Stimulated activated CD4-positive, alpha-beta T cell treated with anti-CD3 and anti-CD28 coated beads, Interleukin-1b, Interleukin-23, amount 100 ng/mL, for 1 hour (primary cell): ENCODE data around the gene PCDH9.

Source experiments
- DNase-seq, 2 donors: peaks; one replicate each; pipeline ENCODE4 v3.0.0-alpha.2; 2020; ENCODE audit warnings: low read depth in 2 of 2

Gene PCDH9

GRCh38 chr13:67161176-67161575, 69.0 kb downstream of the PCDH9 start:
- DNase-seq = no peak

GRCh38 chr13:67158903-67159302, 71.2 kb downstream of the PCDH9 start:
- no peak for DNase-seq

GRCh38 chr13:67156723-67157060, 73.4 kb downstream of the PCDH9 start:
- no peak for DNase-seq

DNA sequence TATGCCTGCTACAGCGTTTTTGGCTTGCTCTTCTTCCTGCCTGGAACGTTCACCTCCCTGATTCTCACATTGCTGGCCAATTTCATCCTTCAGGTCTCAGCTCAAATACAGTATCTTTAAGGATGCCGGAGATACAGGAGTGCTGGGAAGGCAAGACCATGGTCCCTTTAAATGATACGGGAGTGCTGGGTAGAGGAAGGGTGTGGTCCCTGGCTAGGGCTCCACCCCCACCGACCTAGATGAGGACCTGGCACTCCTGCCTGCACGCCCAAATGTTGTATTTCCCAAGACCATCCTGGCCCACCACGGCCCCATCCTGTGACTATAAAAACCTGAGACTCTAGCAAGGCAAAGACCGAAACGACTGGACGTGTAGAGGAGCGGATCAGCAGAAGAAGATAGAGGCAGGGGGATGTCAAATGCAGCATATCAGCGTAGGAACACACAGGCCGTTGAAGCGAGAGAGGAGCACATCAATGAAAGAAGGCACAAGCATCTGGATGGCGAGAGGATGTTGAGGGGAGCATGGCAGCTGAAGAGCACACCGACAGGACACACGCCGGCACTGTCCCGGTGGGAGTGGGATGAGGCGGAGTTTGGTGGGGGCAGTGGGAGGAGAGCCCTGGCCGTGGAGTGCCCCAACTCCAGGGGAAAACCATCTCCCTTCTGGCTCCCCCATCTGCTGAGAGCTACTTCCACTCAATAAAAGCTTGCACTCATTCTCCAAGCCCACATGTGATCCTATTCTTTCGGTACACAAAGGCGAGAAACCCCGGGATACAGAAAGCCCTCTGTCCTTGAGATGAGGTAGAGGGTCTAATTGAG, 74.0 kb downstream of the PCDH9 start:
- DNase-seq = no peak

DNA sequence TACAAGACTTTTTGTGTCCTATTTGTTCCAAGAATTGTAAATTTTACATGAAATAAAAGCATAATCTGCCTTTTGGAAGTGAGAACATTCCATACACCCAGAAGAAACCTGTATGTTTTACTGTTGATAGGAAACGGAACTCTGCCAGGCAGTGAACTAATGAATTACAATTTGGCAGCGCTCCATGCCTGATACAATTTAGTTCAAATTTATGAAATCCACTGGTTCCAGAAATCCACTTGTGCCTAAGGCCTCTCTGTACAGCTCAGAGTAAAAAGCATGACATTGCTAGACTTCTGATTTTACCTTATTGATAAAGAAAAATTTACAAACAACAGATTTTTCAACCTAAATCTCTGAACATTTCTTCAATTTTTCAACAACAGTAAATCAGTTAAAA, 78.1 kb downstream of the PCDH9 start:
- no peak for DNase-seq

DNA sequence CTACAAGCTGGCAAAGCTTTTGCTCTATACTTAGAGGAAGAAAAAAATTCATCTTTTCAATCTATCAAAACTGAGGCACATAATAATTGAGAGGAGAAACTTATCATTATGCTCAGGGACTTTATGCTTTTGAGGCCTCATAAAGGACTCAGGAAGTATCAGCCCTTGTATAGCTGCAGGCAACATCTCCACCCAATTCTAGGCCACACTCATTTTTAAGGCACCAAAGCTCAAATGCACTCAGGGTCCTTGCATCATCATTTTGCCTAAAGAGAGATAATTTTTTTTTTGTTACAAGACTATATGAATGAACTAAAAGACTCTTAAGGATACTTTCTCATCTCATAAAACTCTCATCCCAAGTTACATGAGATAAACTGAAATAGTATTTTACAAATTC, 78.5 kb downstream of the PCDH9 start:
- DNase-seq = no peak

DNA sequence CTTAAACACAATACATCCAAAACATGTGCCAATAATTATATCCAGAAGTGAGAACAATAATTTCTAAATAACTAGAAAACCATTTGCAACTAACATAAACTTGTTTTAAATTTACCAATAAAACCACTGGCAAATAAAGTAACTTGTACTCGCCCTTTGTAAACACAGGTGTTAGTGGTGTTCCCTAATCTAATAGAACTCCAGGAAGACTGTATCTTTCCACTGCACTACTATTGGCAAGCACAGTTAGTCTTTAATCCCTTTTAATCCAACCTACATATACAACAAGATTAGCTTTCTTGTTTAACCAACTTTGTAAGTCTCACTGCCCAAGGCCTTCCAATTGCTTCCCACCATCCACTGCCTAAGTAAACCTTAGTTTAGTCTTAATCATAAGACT, 79.5 kb downstream of the PCDH9 start:
- no peak for DNase-seq

DNA sequence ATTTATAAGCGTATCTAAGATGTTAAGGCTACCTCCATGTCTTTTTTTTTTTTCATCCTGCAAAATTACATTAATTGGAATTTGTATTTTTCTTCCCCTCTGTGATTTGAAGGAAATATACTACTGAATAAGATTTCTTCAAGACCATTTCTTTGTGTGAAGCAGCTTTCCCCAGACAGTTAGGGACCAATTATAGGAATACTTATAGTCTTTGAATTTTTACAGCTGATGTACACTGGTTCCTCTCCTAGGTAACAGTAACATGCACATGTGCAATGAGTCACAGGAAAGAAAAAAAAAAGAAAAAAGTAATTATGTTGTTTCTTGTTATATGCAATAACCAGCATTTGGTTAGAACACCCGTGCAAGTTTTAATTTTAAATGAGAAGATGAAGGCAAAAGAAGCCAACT, 82.0 kb downstream of the PCDH9 start:
- DNase-seq = no peak

DNA sequence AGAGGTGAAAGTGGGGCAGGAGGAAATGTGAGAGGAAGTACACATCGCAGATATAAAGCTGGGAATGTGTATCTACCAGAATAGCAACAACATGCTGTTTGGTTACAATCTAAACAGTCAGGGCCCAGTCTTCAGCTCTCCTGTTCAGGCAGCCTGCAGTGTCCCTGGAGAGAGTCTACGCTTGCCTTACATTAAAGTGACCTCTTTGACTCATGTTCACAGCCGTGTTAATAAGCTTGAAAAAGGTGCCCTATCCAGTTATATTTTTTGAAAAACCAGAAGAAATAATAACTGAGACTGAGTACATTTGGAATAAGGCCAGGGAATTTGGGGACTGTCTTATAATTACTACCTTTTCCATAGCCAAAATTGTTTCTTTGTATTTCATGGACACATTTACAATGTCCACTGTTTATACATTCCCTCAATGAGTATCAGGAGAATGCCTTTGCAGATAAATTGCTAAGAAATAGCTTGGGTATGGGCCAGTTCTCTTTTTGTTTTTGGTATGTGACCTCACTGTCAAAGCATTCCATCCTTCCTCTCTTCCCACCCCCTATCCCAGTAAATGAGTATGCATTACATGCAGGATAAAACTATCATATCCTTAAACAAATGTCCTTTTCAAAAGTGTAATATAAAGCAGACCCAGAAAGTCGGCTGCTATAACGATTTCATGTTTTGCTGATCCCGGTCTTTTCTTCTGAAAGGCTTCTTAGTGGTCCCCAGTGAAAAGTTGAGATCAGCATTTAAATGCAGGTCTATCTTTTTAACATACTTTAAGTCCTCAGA, 82.6 kb downstream of the PCDH9 start:
- DNase-seq = no peak

DNA sequence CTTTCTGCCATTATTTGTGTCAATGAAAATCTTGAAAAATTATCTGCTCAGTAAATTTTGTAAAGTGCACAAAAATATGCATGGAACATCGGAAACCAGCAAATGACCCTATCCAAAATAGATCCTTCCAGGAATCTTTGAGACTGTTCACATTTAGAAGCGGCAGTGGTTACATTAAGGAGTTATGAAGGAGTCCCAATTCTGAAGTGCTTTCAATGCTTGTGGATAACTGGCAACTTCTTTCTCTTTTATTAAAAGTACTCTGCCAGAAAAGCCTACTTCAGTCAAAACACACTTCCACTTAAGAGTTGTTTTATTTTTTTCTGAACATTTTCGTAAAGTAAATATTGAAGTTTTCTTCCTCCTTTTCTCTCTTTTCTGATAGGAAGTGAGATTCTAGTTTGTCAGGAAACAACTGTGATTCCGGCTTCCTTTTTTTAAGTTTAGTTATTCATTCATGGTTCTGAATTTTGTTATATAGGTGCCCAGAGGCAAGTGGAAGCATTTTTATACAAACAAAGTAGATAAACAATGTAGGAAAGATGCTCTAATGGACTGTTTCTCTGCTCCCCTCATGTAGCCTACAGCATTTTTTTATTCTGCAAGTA, 83.5 kb downstream of the PCDH9 start:
- DNase-seq = no peak

- no peak for DNase-seq
Measured at GRCh38 chr13:67145950-67146349, 84.2 kb downstream of the PCDH9 start.

DNA sequence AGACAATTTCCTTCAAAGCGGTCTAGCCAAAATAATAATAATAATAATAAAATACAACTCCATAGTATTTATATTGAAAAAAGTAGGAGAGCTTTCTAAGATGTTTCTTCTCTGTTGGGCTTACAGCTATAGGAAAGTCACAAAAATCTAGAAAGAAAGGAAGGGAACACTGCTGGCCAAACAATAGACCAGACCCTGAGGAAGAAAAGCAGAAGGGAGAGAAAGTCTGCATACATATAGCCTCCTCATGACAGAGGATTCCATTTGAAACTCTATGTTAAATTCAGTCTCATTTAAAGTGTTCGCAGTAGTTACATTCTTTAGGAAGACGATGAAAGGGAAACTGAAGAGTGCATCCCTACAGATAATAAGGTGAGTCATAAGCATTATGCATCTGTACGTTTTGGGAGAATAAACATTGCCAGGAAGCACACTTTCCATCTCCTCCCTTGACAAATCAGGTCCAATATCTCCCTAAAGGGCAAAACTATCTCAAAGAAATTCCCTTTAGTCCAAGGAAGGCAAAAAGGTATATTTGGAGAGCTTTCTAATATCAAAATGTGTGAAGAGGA, 86.5 kb downstream of the PCDH9 start:
- DNase-seq = no peak

DNA sequence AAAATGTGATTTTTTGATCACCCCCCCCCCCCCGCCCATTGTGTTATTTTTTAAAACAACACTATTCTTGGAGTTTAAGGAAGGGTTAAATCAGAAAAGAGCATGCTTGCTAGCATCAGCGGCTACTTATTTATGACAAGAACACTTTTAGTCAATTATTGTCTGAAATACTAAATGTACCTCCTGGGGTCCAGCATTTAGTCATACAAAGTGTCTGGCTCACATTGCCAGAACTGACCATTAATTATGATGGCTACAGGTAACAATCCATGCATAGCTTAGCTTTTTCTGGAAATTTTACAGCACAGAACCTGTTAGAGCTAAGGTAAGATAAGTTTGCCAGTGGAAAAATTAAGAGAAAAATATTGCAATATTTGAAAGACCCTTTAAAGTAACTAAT, 90.1 kb downstream of the PCDH9 start:
- no peak for DNase-seq

DNA sequence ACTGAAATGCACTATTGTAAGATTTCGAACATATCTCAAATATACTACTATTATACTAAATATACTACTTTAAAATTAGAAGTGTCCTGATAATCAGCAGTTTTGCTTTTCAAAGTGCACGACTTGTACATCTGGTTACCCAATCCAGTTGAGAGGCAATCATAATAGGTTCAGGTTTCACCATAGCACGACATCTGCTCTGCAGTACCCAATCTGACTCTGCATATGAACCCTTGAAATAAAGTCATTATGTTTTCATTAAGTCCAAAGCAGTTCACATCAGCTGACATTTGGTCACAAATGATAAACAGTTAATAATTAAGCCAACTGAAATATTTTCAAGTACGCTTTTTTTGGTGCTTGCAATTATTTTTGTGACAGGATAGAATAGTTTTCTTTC, 90.6 kb downstream of the PCDH9 start:
- DNase-seq = no peak

DNA sequence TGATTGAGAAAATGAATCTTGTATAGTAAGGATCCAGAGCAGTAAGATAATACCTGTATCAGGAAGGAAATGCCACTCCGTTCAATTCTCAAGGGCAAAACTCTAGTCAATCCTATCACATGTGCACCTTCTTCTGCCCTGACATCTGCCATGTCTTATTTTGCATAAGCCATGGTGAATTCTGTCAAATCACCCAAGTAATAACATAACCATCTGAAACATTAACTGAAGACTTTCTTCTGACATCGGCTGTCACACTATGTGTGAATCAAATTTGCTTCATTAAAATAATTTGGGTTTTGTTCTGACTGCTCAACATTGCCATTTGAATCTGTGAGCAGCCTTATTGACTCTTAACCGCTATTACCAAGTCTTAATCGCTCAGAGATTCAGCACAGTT, 91.2 kb downstream of the PCDH9 start:
- no peak for DNase-seq

DNA sequence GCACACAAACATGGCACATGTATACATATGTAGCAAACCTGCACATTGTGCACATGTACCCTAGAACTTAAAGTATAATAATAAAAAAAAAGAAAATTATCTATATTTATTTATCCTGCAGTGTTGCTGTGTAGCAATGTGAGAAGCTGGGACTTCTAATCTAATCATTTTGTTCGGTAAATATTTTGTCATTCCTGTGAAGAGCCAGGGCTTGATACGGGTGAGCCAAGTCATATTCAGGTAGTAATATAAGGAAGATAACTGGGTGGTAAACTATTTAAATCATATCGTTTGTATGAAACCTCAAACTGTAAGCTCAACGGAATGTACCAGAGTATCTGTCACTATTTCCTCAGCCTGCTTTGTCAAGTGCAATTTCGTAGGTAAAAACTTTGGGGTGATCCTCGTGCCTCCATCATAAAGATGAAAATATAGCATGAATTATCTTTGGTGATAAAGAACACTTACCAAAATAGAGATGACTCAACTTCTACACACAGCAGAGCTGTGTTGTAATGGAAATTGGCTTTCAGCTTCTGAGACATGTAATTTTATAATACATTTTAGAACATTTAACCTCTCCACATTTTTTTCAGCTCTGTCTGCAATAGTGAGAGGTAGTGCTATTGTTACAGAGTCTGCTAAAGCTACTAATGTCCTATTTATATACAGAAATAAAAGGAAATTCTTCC, 92.9 kb downstream of the PCDH9 start:
- DNase-seq = no peak

DNA sequence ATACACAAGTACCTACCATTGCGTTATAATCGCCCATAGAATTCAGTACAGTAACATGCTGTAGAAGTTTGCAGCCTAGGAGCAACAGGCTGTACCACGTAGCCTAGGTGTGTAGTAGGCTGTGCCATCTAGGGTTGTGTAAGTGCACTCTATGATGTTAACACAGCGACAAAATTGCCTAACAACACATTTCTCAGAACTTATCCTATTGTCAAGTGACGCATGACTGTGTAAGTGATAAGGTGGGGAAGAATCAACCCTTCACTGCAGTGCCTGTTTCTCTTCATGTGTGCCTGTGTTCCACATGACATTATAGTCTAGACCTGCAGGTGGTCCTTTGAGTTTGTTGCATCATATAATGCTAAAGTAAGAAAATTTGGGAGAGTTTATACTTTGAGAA, 94.0 kb downstream of the PCDH9 start:
- no peak for DNase-seq

GRCh38 chr13:67135356-67135755, 94.8 kb downstream of the PCDH9 start:
- no peak for DNase-seq

DNA sequence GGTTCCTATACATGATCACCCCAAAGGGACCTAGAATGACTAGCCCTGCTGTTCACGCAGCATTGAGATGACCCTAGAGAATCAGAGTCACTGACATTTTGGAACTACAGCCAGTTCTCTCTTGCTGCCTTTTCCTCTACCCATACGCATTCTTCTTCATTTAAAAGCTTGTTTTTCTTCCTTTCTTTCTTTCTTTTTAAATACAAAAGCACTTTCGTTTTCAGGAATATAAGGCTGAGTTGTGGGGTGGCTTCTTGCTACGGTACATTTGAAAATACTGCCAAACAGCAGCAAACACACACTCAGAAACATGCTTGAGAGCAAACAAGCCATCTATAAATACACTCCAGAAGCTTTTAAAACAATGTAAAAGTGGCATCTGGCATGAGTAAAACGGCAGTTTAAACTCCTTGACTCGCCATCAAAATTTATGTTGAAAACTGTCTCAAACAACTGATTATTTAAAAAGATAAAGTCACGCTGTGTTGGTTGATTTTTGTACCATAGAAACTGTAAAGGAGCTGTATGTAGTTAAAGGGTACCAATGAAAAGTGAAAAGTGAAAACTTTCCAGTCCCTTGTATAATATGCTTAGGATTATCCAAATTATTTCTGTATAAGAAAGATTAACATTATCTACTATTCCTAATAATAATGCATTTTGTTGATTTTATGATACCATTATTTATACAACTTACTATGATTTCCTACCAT, 95.6 kb downstream of the PCDH9 start:
- no peak for DNase-seq

- no peak for DNase-seq
Measured at GRCh38 chr13:67133476-67133875, 96.7 kb downstream of the PCDH9 start.

DNA sequence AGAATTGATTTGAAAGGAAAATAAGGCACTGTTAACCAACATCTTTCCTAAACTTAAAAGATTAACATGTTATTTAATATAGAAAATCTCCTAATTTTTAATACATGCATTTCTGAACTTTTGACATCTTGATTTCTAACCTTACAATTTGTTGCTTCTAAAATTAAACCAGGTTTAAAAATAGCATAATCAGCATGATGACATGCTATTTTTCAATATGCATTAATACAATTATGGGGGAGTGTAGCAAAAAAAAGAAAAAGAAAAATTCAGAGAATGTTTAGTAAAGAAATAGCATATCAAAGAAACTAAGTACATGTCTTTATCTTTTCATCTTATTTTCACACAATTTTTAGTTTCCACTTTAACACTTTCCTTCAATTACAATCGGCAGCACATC, 98.7 kb downstream of the PCDH9 start:
- DNase-seq = no peak
